Measurements from ENCODE around the gene CELF1.
"Not testable (repeated sequence)": the region's sequence is repeated elsewhere in the genome, so short reads cannot be mapped to it uniquely, and the experiment has no call there.

CELF1 gene

DNA sequence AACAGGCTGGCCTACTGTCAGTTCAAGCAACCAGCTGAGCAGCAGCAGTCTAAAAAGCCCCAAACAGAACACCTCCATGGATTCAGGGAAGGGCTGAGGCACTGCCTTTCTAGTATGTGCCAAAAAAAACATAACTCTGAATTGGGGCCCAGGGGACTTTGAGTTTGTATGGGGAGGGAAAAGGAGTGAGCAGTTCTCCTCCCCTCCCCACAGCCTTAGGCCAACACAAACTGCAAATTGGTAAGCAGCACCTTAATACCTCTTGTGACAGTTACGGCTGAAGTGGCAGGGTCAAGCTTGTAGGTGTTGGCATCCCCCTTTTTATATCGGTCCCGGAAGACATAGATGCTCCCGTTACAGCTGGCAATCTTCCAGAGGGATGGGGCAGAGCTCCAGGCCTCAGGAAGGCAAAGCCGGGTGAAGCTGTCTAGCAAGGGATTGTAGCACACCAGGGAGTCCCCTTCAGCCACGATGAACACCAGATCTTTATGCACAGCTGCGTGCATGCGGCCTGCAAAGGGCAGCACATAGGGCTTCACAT lies 19.9 kb upstream of the CELF1 start:
- no peak for DNase-seq

GRCh38 chr11:47571895-47572294 lies 19.0 kb upstream of the CELF1 start:
- no peak for DNase-seq

DNA sequence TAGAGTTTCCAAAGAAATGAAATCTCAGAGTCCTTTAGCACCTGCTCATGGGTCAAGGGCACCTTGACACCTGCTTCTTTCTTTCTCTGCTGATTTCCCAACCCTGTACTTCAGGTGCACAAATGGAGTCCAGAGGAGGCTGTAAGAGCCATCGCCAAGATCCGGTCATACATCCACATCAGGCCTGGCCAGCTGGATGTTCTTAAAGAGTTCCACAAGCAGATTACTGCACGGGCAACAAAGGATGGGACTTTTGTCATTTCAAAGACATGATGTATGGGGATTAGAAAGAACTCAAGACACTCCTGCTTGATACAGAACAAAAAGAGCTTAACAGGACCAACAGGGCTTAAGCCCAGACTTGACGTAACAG lies 18.4 kb upstream of the CELF1 start:
- no peak for DNase-seq

DNA sequence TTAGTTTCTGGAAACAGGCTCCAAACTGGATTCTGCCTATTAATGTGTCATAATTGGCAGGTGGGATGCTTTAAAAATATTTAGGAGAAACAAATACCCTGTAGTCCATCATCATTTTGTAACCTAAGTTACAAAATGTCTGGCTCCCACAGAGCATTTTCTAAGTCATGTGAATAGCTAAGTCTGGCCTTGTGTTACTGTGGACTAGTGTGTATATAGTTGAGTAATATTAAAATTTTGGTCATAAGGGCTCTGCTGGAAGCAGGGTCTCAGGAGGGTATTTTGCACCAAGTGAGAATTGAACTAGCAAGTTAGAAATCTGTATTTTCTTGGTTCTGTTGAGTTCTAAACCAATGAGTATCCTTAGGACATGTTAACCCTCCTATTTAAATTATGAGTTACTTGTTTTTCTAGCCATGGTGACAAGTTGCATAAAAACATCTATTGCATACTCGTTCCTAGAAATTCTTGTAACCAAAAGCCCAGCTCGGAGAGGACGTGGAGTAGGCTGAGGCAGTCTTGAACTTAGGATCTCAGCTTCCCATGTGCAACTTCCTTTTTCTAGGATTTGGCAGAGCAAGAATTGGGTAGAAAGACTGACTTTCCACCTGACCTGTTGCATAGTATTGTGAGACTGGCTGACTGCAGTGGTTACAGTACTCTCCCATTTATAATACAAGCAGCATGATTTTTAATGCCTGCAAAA lies 17.9 kb upstream of the CELF1 start:
- DNase-seq = no peak

GRCh38 chr11:47569646-47570045 lies 16.7 kb upstream of the CELF1 start:
- DNase-seq = no peak

GRCh38 chr11:47566149-47566698 lies 13.3 kb upstream of the CELF1 start:
- DNase-seq = no peak

GRCh38 chr11:47565340-47566148 lies 12.6 kb upstream of the CELF1 start, which contains the start of gene PTPMT1:
Gene PTPMT1 (plus strand): TSS chr11:47565599. CDS start chr11:47565623, 24 bp downstream.
- peak; percentile 36 for DNase-seq

- no peak for DNase-seq
Observed at GRCh38 chr11:47564933-47565339, 12.0 kb upstream of the CELF1 start.

- DNase-seq = not testable (repeated sequence)
Observed at GRCh38 chr11:47564366-47564765, 11.4 kb upstream of the CELF1 start.

- DNase-seq = not testable (repeated sequence)
Observed at GRCh38 chr11:47562393-47562792, 9.5 kb upstream of the CELF1 start.

GRCh38 chr11:47560426-47560825 lies 7.5 kb upstream of the CELF1 start:
- no peak for DNase-seq

DNA sequence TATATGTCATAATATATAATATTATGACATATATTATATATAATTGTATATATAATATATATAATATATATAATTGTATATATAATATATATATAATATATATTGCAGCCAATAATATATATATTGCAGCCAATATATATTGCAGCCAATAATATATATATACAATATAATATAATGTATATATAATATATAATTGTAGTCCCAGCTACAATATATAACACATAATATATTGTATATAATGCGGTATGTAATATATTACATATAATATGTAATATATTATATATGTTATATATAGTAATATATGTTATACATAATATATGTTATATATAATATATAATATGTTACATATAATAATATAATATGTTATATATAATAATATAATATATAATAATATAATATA lies 5.8 kb upstream of the CELF1 start:
- no peak for DNase-seq

- DNase-seq = not testable (repeated sequence)
Observed at GRCh38 chr11:47557004-47557403, 4.1 kb upstream of the CELF1 start.

- DNase-seq = peak; percentile 84
Observed at GRCh38 chr11:47553406-47553743, 443 bp upstream of the CELF1 start.

- peak; percentile 16 for DNase-seq
Observed at GRCh38 chr11:47552056-47552565, 821 bp downstream of the CELF1 start.

GRCh38 chr11:47551086-47551485 lies 1.8 kb downstream of the CELF1 start:
- DNase-seq = no peak

DNA sequence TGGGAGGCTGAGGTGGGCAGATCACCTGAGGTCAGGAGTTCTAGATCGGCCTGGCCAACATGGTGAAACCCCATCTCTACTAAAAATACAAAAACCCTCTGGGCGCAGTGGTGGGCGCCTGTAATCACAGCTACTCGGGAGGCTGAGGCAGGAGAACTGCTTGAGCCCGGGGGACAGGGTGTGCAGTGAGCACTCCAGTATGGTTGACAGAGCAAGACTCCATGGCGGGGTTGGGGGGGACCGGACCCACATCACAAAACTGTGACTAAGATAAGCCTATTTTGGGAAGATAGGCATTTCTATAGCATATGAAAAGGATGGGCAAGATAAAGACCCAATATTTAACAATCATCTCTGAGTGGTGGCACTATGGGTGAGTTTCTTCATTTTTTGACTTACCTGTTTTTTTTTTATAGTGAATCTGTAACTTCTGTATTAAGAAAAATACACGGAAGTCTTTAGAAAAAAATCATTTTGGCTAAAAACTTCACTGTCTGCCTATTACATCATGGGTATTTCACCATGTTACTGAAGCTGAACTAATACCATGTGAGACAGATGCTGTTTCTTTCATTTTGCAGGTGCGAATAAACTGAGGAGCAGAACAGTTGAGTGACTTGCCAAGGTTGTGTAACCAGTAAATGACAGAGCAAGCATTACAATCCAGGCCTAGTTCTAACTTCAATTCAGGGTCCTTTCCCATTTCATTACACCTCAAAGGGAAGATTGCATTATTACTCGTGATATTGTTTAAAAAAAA lies 2.5 kb downstream of the CELF1 start:
- no peak for DNase-seq

DNA sequence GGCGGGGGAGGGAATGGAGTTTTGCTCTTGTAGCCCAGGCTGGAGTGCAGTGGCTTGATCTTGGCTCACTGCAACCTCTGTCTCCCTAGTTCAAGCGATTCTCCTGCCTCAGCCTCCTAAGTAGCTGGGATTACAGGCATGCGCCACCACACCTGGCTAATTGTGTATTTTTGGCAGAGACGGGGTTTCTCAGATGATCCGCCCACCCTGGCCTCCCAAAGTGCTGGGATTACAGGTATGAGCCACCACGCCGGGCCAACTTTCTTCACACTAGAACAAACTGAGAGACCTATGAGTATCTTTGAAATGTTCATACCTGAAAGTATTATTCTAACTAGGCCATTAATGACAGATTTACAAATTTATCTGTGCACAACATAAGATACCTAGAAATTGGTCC lies 6.7 kb downstream of the CELF1 start:
- DNase-seq = not testable (repeated sequence)

GRCh38 chr11:47545298-47545697 lies 7.6 kb downstream of the CELF1 start:
- DNase-seq = no peak

DNA sequence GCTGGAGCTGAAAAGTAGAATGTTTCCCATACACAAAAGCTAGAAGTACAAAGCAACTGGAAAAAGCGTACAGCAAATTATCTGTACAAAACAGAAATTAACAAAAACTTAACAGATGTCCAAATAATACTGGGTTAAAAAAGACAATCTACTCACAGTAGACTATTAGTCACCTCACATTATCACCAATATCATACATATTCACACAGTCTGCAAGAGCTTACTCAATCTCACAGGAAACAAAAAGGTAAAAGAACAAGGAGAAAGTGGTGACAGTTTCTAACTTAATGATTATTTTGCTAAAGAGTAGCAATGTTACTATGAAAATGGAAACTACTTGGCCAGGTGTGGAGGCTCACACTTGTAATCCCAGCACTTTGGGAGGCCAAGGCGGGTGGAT lies 11.9 kb downstream of the CELF1 start:
- no peak for DNase-seq

- DNase-seq = no peak
Observed at GRCh38 chr11:47539681-47540039, 13.3 kb downstream of the CELF1 start.

DNA sequence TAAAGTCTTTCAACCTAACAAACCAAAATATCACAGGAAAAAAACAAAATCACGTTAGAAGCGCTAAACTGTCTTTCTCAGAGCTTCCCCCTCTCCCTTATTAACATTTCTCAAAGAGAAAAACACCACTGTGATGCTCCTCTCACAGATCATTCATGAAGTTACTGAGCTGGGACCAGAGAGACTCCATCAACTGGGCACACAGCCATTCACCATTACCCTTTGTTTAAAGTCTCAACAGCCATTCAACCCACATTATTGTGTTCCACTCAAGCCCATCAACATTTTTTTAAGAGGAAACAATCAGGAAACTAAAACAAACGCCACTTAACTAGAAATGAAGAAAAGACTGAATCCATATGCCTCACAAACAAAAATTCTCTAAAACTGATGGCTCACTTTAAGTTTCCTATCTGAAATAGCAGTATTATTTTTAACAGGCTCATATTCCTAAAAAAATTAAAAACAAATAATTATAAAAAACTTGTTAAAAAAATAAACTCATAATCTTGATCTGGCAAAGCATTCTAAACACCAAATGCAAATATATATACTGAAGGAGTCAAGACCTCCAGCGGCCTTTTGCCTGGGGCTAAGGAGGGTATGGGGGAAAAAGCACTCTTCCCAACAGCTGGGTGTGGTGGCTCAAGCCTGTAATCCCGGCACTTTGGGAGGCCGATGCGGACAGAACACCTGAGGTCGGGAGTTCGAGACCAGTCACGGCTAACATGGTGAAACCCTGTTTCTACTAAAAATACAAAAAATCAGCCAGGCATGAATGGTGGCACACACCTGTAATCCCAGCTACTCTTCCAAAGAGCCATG lies 14.0 kb downstream of the CELF1 start:
- no peak for DNase-seq

Data from SHP77 treated with DMSO at 0.1 percent for 48 hours (cell line).